WTC11 (cell line): ENCODE results near the gene MCF2L2. TPM values are rescaled to one million over a fixed set of nuclear protein-coding genes. Genes with fewer than 3 reads are reported as not detected.

ENCODE experiments used
- ATAC-seq: fragments of 200-7000 bp; cut with Tn5 transposase; 2 replicates; pipeline ENCODE4 v1.10.0; 2021; ENCODE audit warnings: mild to moderate bottlenecking, moderate library complexity
- CTCF ChIA-PET: fragments of 300-600 bp; sonication (Branson Sonifier 250); formaldehyde crosslinking; loops from one replicate; lab custom pipeline; 2021; ENCODE audit warnings: antibody characterized with exemption; lab: Charles Lee
- POLR2A ChIA-PET: fragments of 350-600 bp; sonication (Branson Sonifier 250); formaldehyde crosslinking; loops from one replicate; lab custom pipeline; 2021; ENCODE audit warnings: antibody characterized with exemption; lab: Charles Lee
- DNase-seq: peaks from one replicate; pipeline ENCODE4 v3.0.0; 2021; ENCODE audit warnings: low spot score
- H3K27ac Mint-ChIP-seq: 2 replicates; pipeline ENCODE4 v1.8.0; 2021; ENCODE audit warnings: mixed read lengths
- H3K27me3 Mint-ChIP-seq: 2 replicates; pipeline ENCODE4 v1.8.0; 2021; ENCODE audit warnings: low read depth, mild to moderate bottlenecking, moderate library complexity, mixed read lengths
- H3K36me3 Mint-ChIP-seq: 2 replicates; pipeline ENCODE4 v1.8.0; 2021; ENCODE audit warnings: mixed read lengths
- H3K4me1 Mint-ChIP-seq: 2 replicates; pipeline ENCODE4 v1.8.0; 2022; ENCODE audit warnings: mixed read lengths
- H3K4me3 Mint-ChIP-seq: 2 replicates; pipeline ENCODE4 v1.8.0; 2021; ENCODE audit warnings: mild to moderate bottlenecking, moderate library complexity, mixed read lengths
- H3K9me3 Mint-ChIP-seq: 2 replicates; pipeline ENCODE4 v1.8.0; 2021; ENCODE audit warnings: mixed read lengths
- ATF1 ChIP-seq: sonication (generic); formaldehyde crosslinking; IDR thresholded peaks from 2 replicates; pipeline ENCODE4 v1.8.1; 2023; ENCODE audit warnings: mild to moderate bottlenecking, moderate library complexity, missing genetic modification reagents
- CBFB ChIP-seq: sonication (generic); formaldehyde crosslinking; IDR thresholded peaks from 2 replicates; pipeline ENCODE4 v1.8.1; 2022; ENCODE audit warnings: mild to moderate bottlenecking, low read depth, missing genetic modification reagents
- CREB1 ChIP-seq: sonication (generic); formaldehyde crosslinking; IDR thresholded peaks from 2 replicates; pipeline ENCODE4 v1.8.0; 2023; ENCODE audit warnings: mild to moderate bottlenecking, missing genetic modification reagents
- EMX1 ChIP-seq: fragments of 250-450 bp; sonication (Bioruptor Pico); IDR thresholded peaks from 2 replicates; pipeline ENCODE4 v1.8.0; 2021; ENCODE audit warnings: mild to moderate bottlenecking
- ERG ChIP-seq: fragments of 250-450 bp; sonication (Bioruptor Pico); IDR thresholded peaks from 2 replicates; pipeline ENCODE4 v1.8.0; 2021; ENCODE audit warnings: mild to moderate bottlenecking
- ETV6 ChIP-seq: sonication (generic); formaldehyde crosslinking; IDR thresholded peaks from 2 replicates; pipeline ENCODE4 v1.8.1; 2022; ENCODE audit warnings: mild to moderate bottlenecking, missing genetic modification reagents
- FOXJ3 ChIP-seq: sonication (generic); formaldehyde crosslinking; IDR thresholded peaks from 2 replicates; pipeline ENCODE4 v1.9.0; 2021; ENCODE audit warnings: missing genetic modification reagents, mild to moderate bottlenecking, borderline replicate concordance
- FOXK1 ChIP-seq: sonication (generic); formaldehyde crosslinking; IDR thresholded peaks from 2 replicates; pipeline ENCODE4 v1.8.0; 2022; ENCODE audit warnings: mild to moderate bottlenecking, moderate library complexity, missing genetic modification reagents
- FOXP4 ChIP-seq: sonication (generic); formaldehyde crosslinking; IDR thresholded peaks from 2 replicates; pipeline ENCODE4 v1.8.0; 2022; ENCODE audit warnings: mild to moderate bottlenecking, missing genetic modification reagents
- GTF2I ChIP-seq: fragments of 250-450 bp; sonication (Bioruptor Pico); conservative IDR thresholded peaks from 2 replicates; pipeline ENCODE4 v1.4.0; 2021; ENCODE audit warnings: mild to moderate bottlenecking
- JAZF1 ChIP-seq: fragments of 250-450 bp; sonication (Bioruptor Pico); IDR thresholded peaks from 2 replicates; pipeline ENCODE4 v1.9.0; 2021; ENCODE audit warnings: moderate library complexity, mild to moderate bottlenecking, inconsistent platforms
- JUN ChIP-seq: sonication (generic); formaldehyde crosslinking; IDR thresholded peaks from 2 replicates; pipeline ENCODE4 v1.8.0; 2023; ENCODE audit warnings: mild to moderate bottlenecking, missing genetic modification reagents
- KAT7 ChIP-seq: sonication (generic); formaldehyde crosslinking; IDR thresholded peaks from 2 replicates; pipeline ENCODE4 v1.8.1; 2023; ENCODE audit warnings: missing genetic modification reagents, mild to moderate bottlenecking, borderline replicate concordance
- NFYB ChIP-seq: sonication (generic); formaldehyde crosslinking; conservative IDR thresholded peaks from 2 replicates; pipeline ENCODE4 v1.8.0; 2022; ENCODE audit warnings: low read depth, missing genetic modification reagents
- NR2C2 ChIP-seq: sonication (generic); formaldehyde crosslinking; IDR thresholded peaks from 2 replicates; pipeline ENCODE4 v1.8.0; 2022; ENCODE audit warnings: mild to moderate bottlenecking, missing genetic modification reagents
- SMAD3 ChIP-seq: sonication (generic); formaldehyde crosslinking; IDR thresholded peaks from 2 replicates; pipeline ENCODE4 v1.8.0; 2022; ENCODE audit warnings: missing genetic modification reagents, mild to moderate bottlenecking, borderline replicate concordance
- SMAD4 ChIP-seq: sonication (generic); formaldehyde crosslinking; IDR thresholded peaks from 2 replicates; pipeline ENCODE4 v1.8.0; 2022; ENCODE audit warnings: mild to moderate bottlenecking, missing genetic modification reagents
- ZNF219 ChIP-seq: sonication (generic); formaldehyde crosslinking; IDR thresholded peaks from 2 replicates; pipeline ENCODE4 v1.8.0; 2023; ENCODE audit warnings: missing genetic modification reagents, mild to moderate bottlenecking, borderline replicate concordance
- ZNF423 ChIP-seq: fragments of 250-450 bp; sonication (Bioruptor Pico); IDR thresholded peaks from 2 replicates; pipeline ENCODE4 v2.1.2; 2022; ENCODE audit warnings: mild to moderate bottlenecking, moderate library complexity
- ZNF671 ChIP-seq: fragments of 250-450 bp; sonication (Bioruptor Pico); IDR thresholded peaks from 2 replicates; pipeline ENCODE4 v1.8.0; 2021; ENCODE audit warnings: mild to moderate bottlenecking
- total RNA-seq: library from RNA; stranded (reverse); gene quantifications from 3 replicates; pipeline ENCODE4 v1.2.3, GENCODE V29; 2021
- TF ChIP-seq, protein P1 (sequence below): sonication (generic); formaldehyde crosslinking; IDR thresholded peaks from 2 replicates; pipeline ENCODE4 v1.8.0; 2022; ENCODE audit warnings: mild to moderate bottlenecking, missing genetic modification reagents
- TF ChIP-seq, protein P2 (sequence below): sonication (generic); formaldehyde crosslinking; IDR thresholded peaks from 2 replicates; pipeline ENCODE4 v1.8.0; 2023; ENCODE audit warnings: missing genetic modification reagents, mild to moderate bottlenecking, borderline replicate concordance
- TF ChIP-seq, protein P3 (sequence below): fragments of 250-450 bp; sonication (Bioruptor Pico); IDR thresholded peaks from 2 replicates; pipeline ENCODE4 v1.9.0; 2021; ENCODE audit warnings: moderate library complexity, mild to moderate bottlenecking, inconsistent platforms, borderline replicate concordance
- TF ChIP-seq, protein P4 (sequence below): sonication (generic); formaldehyde crosslinking; IDR thresholded peaks from 2 replicates; pipeline ENCODE4 v1.8.1; 2022; ENCODE audit warnings: missing genetic modification reagents, borderline replicate concordance

Gene MCF2L2
- total RNA-seq, 1 experiment from 2014 or later = 7.5 TPM

- H3K27me3 Mint-ChIP-seq = peaks cover 46% of the 10 kb centered on the region
- ChIA-PET POLR2A (interaction anchor here (0.5 to 0.6 kb wide), 2 partner anchors 22 to 173 kb away, joined by 4 to 7 read pairs; no protein-coding TSS in a partner anchor), CTCF (interaction anchor here (1.9 kb wide), 1 partner anchor 19 kb away, joined by 4 read pairs; no protein-coding TSS in a partner anchor)
- no peaks in the 10 kb centered on the region for H3K9me3 Mint-ChIP-seq
- H3K4me1 Mint-ChIP-seq = peaks cover 10% of the 10 kb centered on the region
- no peak for TF ChIP-seq KAT7 (CRISPR knock-in tag)
- no peak for TF ChIP-seq NFYB
- TF ChIP-seq, protein P1, sequence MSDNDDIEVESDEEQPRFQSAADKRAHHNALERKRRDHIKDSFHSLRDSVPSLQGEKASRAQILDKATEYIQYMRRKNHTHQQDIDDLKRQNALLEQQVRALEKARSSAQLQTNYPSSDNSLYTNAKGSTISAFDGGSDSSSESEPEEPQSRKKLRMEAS (CRISPR knock-in tag) = no peak
- TF ChIP-seq ATF1 (CRISPR knock-in tag) = no peak
- ATAC-seq (no peak), DNase-seq (no peak)
- H3K4me3 Mint-ChIP-seq = no peak overlapping the region
- H3K27ac Mint-ChIP-seq = no peak overlapping the region
- no peaks in the 10 kb centered on the region for H3K36me3 Mint-ChIP-seq
Observed at GRCh38 chr3:183160616-183161015, 267.8 kb downstream of the MCF2L2 start.

DNA sequence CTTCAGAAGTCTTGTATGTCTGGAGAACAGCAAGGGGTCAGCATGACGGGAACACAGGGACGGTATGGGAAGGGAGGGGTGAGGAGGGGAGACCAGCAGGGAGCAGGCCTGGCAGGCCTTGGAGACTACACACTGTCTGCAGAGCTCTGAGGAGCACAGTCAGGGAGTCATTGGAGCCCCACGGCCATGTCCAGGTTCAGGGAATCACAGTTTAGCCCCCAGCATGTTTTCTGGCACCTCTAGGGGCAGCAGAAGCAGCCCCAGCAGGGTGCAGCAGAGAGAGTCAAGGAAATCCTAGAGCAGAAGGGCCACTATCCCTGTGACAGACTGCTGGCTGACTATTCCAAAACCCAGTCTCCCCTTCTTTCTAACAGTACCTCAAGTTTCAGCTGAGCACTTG, 269.1 kb downstream of the MCF2L2 start:
- no peak overlapping the region for H3K27ac Mint-ChIP-seq

GRCh38 chr3:183158551-183159006, 269.8 kb downstream of the MCF2L2 start:
- Mint-ChIP-seq H3K27ac (no peak overlapping the region), H3K4me1 (peaks cover 10% of the 10 kb centered on the region), H3K27me3 (peaks cover 34% of the 10 kb centered on the region), H3K36me3 (no peaks in the 10 kb centered on the region), H3K9me3 (no peaks in the 10 kb centered on the region), H3K4me3 (no peak overlapping the region)
- ATAC-seq (no peak), DNase-seq (no peak)
- CTCF ChIA-PET = no interaction called here
- POLR2A ChIA-PET = interaction anchor here (0.6 kb wide), 1 partner anchor 43 kb away, joined by 3 read pairs; no protein-coding TSS in a partner anchor
- TF ChIP-seq JUN (CRISPR knock-in tag) = no peak
- TF ChIP-seq, protein P2, sequence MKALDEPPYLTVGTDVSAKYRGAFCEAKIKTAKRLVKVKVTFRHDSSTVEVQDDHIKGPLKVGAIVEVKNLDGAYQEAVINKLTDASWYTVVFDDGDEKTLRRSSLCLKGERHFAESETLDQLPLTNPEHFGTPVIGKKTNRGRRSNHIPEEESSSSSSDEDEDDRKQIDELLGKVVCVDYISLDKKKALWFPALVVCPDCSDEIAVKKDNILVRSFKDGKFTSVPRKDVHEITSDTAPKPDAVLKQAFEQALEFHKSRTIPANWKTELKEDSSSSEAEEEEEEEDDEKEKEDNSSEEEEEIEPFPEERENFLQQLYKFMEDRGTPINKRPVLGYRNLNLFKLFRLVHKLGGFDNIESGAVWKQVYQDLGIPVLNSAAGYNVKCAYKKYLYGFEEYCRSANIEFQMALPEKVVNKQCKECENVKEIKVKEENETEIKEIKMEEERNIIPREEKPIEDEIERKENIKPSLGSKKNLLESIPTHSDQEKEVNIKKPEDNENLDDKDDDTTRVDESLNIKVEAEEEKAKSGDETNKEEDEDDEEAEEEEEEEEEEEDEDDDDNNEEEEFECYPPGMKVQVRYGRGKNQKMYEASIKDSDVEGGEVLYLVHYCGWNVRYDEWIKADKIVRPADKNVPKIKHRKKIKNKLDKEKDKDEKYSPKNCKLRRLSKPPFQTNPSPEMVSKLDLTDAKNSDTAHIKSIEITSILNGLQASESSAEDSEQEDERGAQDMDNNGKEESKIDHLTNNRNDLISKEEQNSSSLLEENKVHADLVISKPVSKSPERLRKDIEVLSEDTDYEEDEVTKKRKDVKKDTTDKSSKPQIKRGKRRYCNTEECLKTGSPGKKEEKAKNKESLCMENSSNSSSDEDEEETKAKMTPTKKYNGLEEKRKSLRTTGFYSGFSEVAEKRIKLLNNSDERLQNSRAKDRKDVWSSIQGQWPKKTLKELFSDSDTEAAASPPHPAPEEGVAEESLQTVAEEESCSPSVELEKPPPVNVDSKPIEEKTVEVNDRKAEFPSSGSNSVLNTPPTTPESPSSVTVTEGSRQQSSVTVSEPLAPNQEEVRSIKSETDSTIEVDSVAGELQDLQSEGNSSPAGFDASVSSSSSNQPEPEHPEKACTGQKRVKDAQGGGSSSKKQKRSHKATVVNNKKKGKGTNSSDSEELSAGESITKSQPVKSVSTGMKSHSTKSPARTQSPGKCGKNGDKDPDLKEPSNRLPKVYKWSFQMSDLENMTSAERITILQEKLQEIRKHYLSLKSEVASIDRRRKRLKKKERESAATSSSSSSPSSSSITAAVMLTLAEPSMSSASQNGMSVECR (CRISPR knock-in tag) = no peak
- TF ChIP-seq ERG (CRISPR knock-in tag) = no peak
- no peak for TF ChIP-seq ZNF671 (CRISPR knock-in tag)
- TF ChIP-seq NR2C2 (CRISPR knock-in tag) = no peak
- TF ChIP-seq, protein P3, sequence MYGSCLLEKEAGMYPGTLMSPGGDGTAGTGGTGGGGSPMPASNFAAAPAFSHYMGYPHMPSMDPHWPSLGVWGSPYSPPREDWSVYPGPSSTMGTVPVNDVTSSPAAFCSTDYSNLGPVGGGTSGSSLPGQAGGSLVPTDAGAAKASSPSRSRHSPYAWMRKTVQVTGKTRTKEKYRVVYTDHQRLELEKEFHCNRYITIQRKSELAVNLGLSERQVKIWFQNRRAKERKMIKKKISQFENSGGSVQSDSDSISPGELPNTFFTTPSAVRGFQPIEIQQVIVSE (CRISPR knock-in tag) = no peak
- no peak for TF ChIP-seq ZNF219 (CRISPR knock-in tag)
- TF ChIP-seq GTF2I (CRISPR knock-in tag) = no peak
- TF ChIP-seq, protein P1 (CRISPR knock-in tag) = no peak
- TF ChIP-seq JAZF1 (CRISPR knock-in tag) = no peak
- TF ChIP-seq FOXP4 (CRISPR knock-in tag) = no peak
- TF ChIP-seq CBFB (CRISPR knock-in tag) = no peak
- TF ChIP-seq, protein P4, sequence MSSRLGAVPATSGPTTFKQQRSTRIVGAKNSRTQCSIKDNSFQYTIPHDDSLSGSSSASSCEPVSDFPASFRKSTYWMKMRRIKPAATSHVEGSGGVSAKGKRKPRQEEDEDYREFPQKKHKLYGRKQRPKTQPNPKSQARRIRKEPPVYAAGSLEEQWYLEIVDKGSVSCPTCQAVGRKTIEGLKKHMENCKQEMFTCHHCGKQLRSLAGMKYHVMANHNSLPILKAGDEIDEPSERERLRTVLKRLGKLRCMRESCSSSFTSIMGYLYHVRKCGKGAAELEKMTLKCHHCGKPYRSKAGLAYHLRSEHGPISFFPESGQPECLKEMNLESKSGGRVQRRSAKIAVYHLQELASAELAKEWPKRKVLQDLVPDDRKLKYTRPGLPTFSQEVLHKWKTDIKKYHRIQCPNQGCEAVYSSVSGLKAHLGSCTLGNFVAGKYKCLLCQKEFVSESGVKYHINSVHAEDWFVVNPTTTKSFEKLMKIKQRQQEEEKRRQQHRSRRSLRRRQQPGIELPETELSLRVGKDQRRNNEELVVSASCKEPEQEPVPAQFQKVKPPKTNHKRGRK (CRISPR knock-in tag) = no peak
- no peak for TF ChIP-seq SMAD3 (CRISPR knock-in tag)
- no peak for TF ChIP-seq CREB1 (CRISPR knock-in tag)
- no peak for TF ChIP-seq ETV6 (CRISPR knock-in tag)

More for the DNA sequence above, 269.1 kb downstream of the MCF2L2 start:
- Mint-ChIP-seq H3K9me3 (no peaks in the 10 kb centered on the region), H3K36me3 (no peaks in the 10 kb centered on the region), H3K27me3 (peaks cover 42% of the 10 kb centered on the region), H3K4me3 (no peak overlapping the region), H3K4me1 (peaks cover 10% of the 10 kb centered on the region)
- ChIA-PET CTCF (interaction anchor here (1.9 kb wide), 1 partner anchor 20 kb away, joined by 4 read pairs; no protein-coding TSS in a partner anchor), POLR2A (no interaction called here)
- no peak for DNase-seq
- ATAC-seq = no peak; the same call in 1 of the 2 replicates
- TF ChIP-seq GTF2I (CRISPR knock-in tag) (no peak), FOXJ3 (CRISPR knock-in tag) (no peak), ATF1 (CRISPR knock-in tag) (no peak), ZNF423 (0 out of 2 replicates have a peak, but pooled peaks have one; percentile 29), FOXK1 (CRISPR knock-in tag) (no peak), SMAD4 (CRISPR knock-in tag) (no peak), EMX1 (no peak)
